GM23248 (cell line): ENCODE results near the gene MPRIP.

Experiments
- EZH2 ChIP-seq: fragments of 200-600 bp; sonication (generic); IDR thresholded peaks from 2 replicates; pipeline ENCODE4 v1.6.1; 2018; ENCODE audit warnings: antibody characterized with exemption, mild to moderate bottlenecking; ENCODE audit not compliant: insufficient read depth, poor library complexity, severe bottlenecking
- EZH2phosphoT487 ChIP-seq: fragments of 200-600 bp; sonication (generic); IDR thresholded peaks from 2 replicates; pipeline ENCODE4 v1.6.1; 2018; ENCODE audit warnings: antibody characterized with exemption, moderate library complexity, mild to moderate bottlenecking, low read depth; ENCODE audit not compliant: insufficient read depth

DNA sequence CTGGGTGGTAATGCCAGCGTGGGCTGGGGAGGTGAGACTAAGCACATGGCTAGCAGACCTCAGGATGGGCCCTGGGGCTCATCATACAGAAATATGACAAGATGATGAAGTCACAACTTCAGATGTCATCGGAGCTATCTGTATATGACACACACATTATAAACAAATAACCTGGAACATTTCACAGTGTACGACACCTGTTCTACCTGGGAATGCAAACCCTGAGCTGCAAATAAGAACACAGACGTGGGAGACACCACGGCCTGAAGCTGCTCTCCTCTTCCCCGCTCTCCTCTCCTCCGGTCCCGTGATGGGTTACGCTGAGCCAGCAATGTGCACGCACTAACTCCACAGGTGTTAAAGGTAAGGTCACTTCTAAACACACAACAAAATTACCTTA is 159.0 kb downstream of the MPRIP start:
- TF ChIP-seq EZH2phosphoT487 = no peak
- no peak for TF ChIP-seq EZH2
